ENCODE results near the gene CFAP77.

DNA sequence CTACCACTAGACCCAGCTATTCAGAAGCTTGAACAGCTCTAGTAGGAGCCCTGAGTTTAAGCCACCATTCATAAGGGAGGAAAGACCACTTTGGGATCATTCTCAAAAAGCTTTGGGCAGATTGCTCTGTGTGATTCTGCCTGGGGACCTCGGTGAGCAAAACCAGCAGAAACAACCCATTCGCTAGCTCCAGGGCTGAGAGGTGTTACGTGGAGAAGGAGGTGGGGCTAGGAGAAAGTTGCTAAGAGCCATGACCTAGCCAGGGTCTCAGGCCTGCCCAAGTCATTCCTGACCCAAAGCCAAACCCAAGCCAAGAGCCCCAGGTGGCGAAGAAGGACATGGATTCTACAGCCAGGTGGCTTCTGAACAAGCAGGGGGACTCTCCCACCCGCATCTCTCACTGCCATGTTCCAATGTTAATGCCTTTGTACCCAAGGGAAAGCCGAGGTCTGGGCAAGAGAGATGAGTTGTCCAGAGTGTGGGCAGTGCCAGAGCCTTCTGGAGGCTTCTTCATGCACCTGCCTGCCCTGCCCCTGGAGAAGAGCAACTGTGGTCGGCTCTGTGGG lies 168.4 kb downstream of the CFAP77 start:
- TF ChIP-seq CTCF (IDR thresholded peaks at IDR 0.05; ENCODE audit: insufficient read depth, low read length) (no peak), GABPA (IDR thresholded peaks at IDR 0.05; ENCODE audit: low read depth) (no peak), REST (IDR thresholded peaks at IDR 0.05; ENCODE audit: insufficient replicate concordance, low read depth) (no peak)
